GM12878 (cell line): ENCODE results near the gene C1QL1. TPM values are rescaled to one million over a fixed set of nuclear protein-coding genes. Genes with fewer than 3 reads are reported as not detected.

Experiments
- ATAC-seq: fragments of 200-7000 bp; cut with Tn5 transposase; 3 replicates; pipeline ENCODE4 v1.9.1; 2020; ENCODE audit warnings: mild to moderate bottlenecking, moderate library complexity
- BruUV-seq: library from RNA; stranded (reverse); fragments of 400-500 nt; replicated peaks from 2 replicates; lab custom pipeline; 2021; lab: Mats Ljungman, UMichigan
- CTCF ChIA-PET: fragments of 300-600 bp; sonication (Branson Sonifier 250); formaldehyde crosslinking; extraction: SDS; loops from one replicate; lab custom pipeline; 2021; ENCODE audit warnings: inconsistent platforms; lab: Yijun Ruan, JAX
- POLR2A ChIA-PET: fragments of 350-600 bp; formaldehyde crosslinking; extraction: SDS; loops from one replicate; lab custom pipeline; 2021; ENCODE audit warnings: inconsistent platforms; lab: Charles Lee
- RAD21 ChIA-PET: fragments of 300-600 bp; sonication (Branson Sonifier 250); formaldehyde crosslinking; loops from one replicate; lab custom pipeline; 2023; ENCODE audit warnings: antibody characterized with exemption; ENCODE audit not compliant: unreplicated experiment; lab: Charles Lee
- SMC1A ChIA-PET: fragments of 300-600 bp; sonication (Branson Sonifier 250); formaldehyde crosslinking; loops from one replicate; lab custom pipeline; 2023; ENCODE audit not compliant: unreplicated experiment, uncharacterized antibody; lab: Charles Lee
- DNase-seq: peaks from one replicate; pipeline ENCODE4 v3.0.0-alpha.2; 2011; ENCODE audit warnings: low read depth, low spot score
- FAIRE-seq: peaks from 3 replicates; lab custom pipeline; 2011; peaks lifted over from hg19 to GRCh38; lab: Jason Lieb, UNC
- H2AFZ ChIP-seq: 2 replicates; pipeline ENCODE4 v1.6.0; 2011; ENCODE audit warnings: low read depth, low read length, control low read depth; ENCODE audit not compliant: control insufficient read depth
- H3K27ac ChIP-seq: 2 replicates; pipeline ENCODE4 v1.5.1; 2011; ENCODE audit warnings: control low read depth; ENCODE audit not compliant: control insufficient read depth, insufficient read depth
- H3K27me3 ChIP-seq, 2 experiments: replicated peaks in 1 of 2; 2 replicates each; pipeline versions ENCODE4 v1.6.0 to v1.6.1; 2011; ENCODE audit warnings: low read length in 1 of 2; ENCODE audit not compliant: control insufficient read depth in 2 of 2, insufficient read depth in 2 of 2
- H3K36me3 ChIP-seq, 2 experiments: 2 replicates each; pipeline ENCODE4 v1.5.1; 2011; ENCODE audit warnings: low read length in 1 of 2; ENCODE audit not compliant: control insufficient read depth in 2 of 2, insufficient read depth in 2 of 2
- H3K4me1 ChIP-seq: 2 replicates; pipeline ENCODE4 v1.6.1; 2011; ENCODE audit warnings: mild to moderate bottlenecking, low read length, moderate library complexity, mixed read lengths; ENCODE audit not compliant: control insufficient read depth, insufficient read depth
- H3K4me2 ChIP-seq: 2 replicates; pipeline ENCODE4 v1.6.0; 2011; ENCODE audit warnings: control low read depth; ENCODE audit not compliant: control insufficient read depth, insufficient read depth
- H3K4me3 ChIP-seq: fragments of 200-600 bp; sonication (generic); 2 replicates; pipeline ENCODE4 v1.5.1; 2016
- H3K79me2 ChIP-seq: 2 replicates; pipeline ENCODE4 v1.6.0; 2011; ENCODE audit warnings: low read length; ENCODE audit not compliant: control insufficient read depth, insufficient read depth
- H3K9ac ChIP-seq: 2 replicates; pipeline ENCODE4 v1.8.0; 2011; ENCODE audit warnings: low read length, control low read depth, mixed read lengths; ENCODE audit not compliant: control insufficient read depth, insufficient read depth
- H3K9me3 ChIP-seq: replicated peaks from 3 replicates; pipeline ENCODE4 v1.5.1; 2011; ENCODE audit warnings: mild to moderate bottlenecking, low read length; ENCODE audit not compliant: control insufficient read depth, insufficient read depth
- H4K20me1 ChIP-seq: 2 replicates; pipeline ENCODE4 v1.6.0; 2011; ENCODE audit not compliant: control insufficient read depth, insufficient read depth
- BHLHE40 ChIP-seq, 2 experiments: fragments of 450-650 bp in 1 of 2; IDR thresholded peaks; 2 replicates each; pipeline ENCODE4 v1.6.1; 2011 to 2017; ENCODE audit warnings: low read depth in 2 of 2, borderline replicate concordance in 1 of 2, improper control_type of control experiment in 1 of 2, low read length in 1 of 2, mild to moderate bottlenecking in 1 of 2
- E2F8 ChIP-seq: fragments of 450-650 bp; IDR thresholded peaks from 2 replicates; pipeline ENCODE4 v1.6.1; 2018; ENCODE audit warnings: mild to moderate bottlenecking, low read depth, moderate library complexity; ENCODE audit not compliant: partially characterized antibody
- E4F1 ChIP-seq: fragments of 450-650 bp; IDR thresholded peaks from 2 replicates; pipeline ENCODE4 v1.6.1; 2018; ENCODE audit warnings: borderline replicate concordance, mild to moderate bottlenecking; ENCODE audit not compliant: partially characterized antibody
- EZH2 ChIP-seq: IDR thresholded peaks from 2 replicates; pipeline ENCODE4 v1.6.1; 2012; ENCODE audit warnings: low read depth, mild to moderate bottlenecking, control low read depth, inconsistent platforms, low read length, borderline replicate concordance; ENCODE audit not compliant: control insufficient read depth
- HDAC2 ChIP-seq: fragments of 200-600 bp; sonication (generic); IDR thresholded peaks from 2 replicates; pipeline ENCODE4 v1.6.1; 2017
- MTA2 ChIP-seq: fragments of 450-650 bp; IDR thresholded peaks from 2 replicates; pipeline ENCODE4 v1.6.1; 2016; ENCODE audit warnings: low read depth, mild to moderate bottlenecking, moderate library complexity
- MTA3 ChIP-seq: IDR thresholded peaks from 2 replicates; pipeline ENCODE4 v1.6.1; 2012; ENCODE audit warnings: low read length, inconsistent platforms, borderline replicate concordance
- RAD21 ChIP-seq: IDR thresholded peaks from 2 replicates; pipeline ENCODE4 v1.6.1; 2011; ENCODE audit warnings: mild to moderate bottlenecking, low read depth, low read length, moderate library complexity; ENCODE audit not compliant: insufficient read depth
- SMAD1 ChIP-seq: fragments of 450-650 bp; IDR thresholded peaks from 2 replicates; pipeline ENCODE4 v1.6.1; 2018; ENCODE audit warnings: mild to moderate bottlenecking, low read depth; ENCODE audit not compliant: partially characterized antibody
- STAT1 ChIP-seq: fragments of 450-650 bp; conservative IDR thresholded peaks from 2 replicates; pipeline ENCODE4 v1.6.1; 2014; ENCODE audit warnings: antibody characterized with exemption, mild to moderate bottlenecking
- YBX1 ChIP-seq: fragments of 450-650 bp; IDR thresholded peaks from 2 replicates; pipeline ENCODE4 v1.6.1; 2016; ENCODE audit warnings: antibody characterized with exemption
- YY1 ChIP-seq: IDR thresholded peaks from 2 replicates; pipeline ENCODE4 v1.6.1; 2011; ENCODE audit warnings: low read depth, mild to moderate bottlenecking, low read length
- ZBTB11 ChIP-seq: fragments of 450-650 bp; formaldehyde crosslinking; IDR thresholded peaks from 2 replicates; pipeline ENCODE4 v1.5.0; 2022; ENCODE audit warnings: mild to moderate bottlenecking, missing genetic modification characterization
- WGBS: methylation state at CpG from one replicate; pipeline ENCODE4 v1.1.6; 2016; ENCODE audit warnings: low lambda C conversion rate; ENCODE audit not compliant: insufficient replicate concordance, insufficient coverage; ENCODE audit errors: missing lambda C conversion rate; 5-methylcytosine and 5-hydroxymethylcytosine counted together
- in situ Hi-C: fragments of 300-500 bp; cut with MboI; formaldehyde crosslinking; loops from 9 replicates; pipeline ENCODE4 v1.14.3; 2018; ENCODE audit warnings: mixed read lengths
- intact Hi-C: fragments of 100-400 bp; cut with micrococcal nuclease; formaldehyde crosslinking; loops from one replicate; pipeline ENCODE4 v1.14.2; 2022; ENCODE audit not compliant: unreplicated experiment
- polyA plus RNA-seq, 11 experiments: library from polyadenylated mRNA; depleted of rRNA in 4 of 11; unstranded in 6 of 11; stranded (reverse) in 5 of 11; fragments of >200 nt; fragmentation: Nextera tagmentation in 4 of 11; fragmentation: Illumina TruSeq in 1 of 11; extraction: Ambion mirVana in 4 of 11; extraction: Trizol in 1 of 11; gene quantifications; 1 replicate in 1 of 11; 2 replicates in 10 of 11; pipeline versions ENCODE4 v1.2.1 to v1.2.3, GENCODE V29; 2011 to 2016; ENCODE audit warnings: inconsistent platforms in 2 of 11, missing spikeins in 2 of 11, low read depth in 1 of 11
- total RNA-seq, 4 experiments: library from RNA; depleted of rRNA in 3 of 4; stranded (reverse); fragments of >200 nt in 3 of 4; fragmentation: Illumina TruSeq in 1 of 4; extraction: Trizol in 1 of 4; gene quantifications; 2 replicates each; pipeline versions ENCODE4 v1.2.1 to v1.2.3, GENCODE V29; 2013 to 2021

Gene C1QL1
- total and polyA plus RNA-seq, 10 of the 15 experiments (the other 5 are each of a cell fraction or from before 2014, with no cell fraction given): not detected

- TF ChIP-seq E4F1: no peak
- no peak for TF ChIP-seq MTA2
- TF ChIP-seq, all 136 proteins: peak for 0
These were observed 11.4 kb upstream of the C1QL1 start (continued) for GRCh38 chr17:44979426-44979995.

- H3K27ac ChIP-seq: no peak overlapping the region
- BruUV-seq: no TSS peak
- ChIA-PET SMC1A (no interaction called here), RAD21 (interaction anchor here (1.4 kb wide), 1 partner anchor 12 kb away, joined by 3 read pairs; no protein-coding TSS in a partner anchor), POLR2A (no interaction called here), CTCF (interaction anchor here (0.8 kb wide), 1 partner anchor 44 kb away, joined by 3 read pairs; no protein-coding TSS in a partner anchor)
- H3K4me1 ChIP-seq: no peaks in the 10 kb centered on the region; the same call in 1 of the 2 replicates
- H3K36me3 ChIP-seq: no peaks in the 10 kb centered on the region
- H3K27me3 ChIP-seq: peaks cover 5% of the 10 kb centered on the region in 2 experiments; a peak in 3 of 4 replicates
- FAIRE-seq: no peak
- no peak for ATAC-seq
- intact Hi-C loops (no loop called here), in situ Hi-C loops (no loop called here)
- no peaks in the 10 kb centered on the region for H4K20me1 ChIP-seq
- no peaks in the 10 kb centered on the region for H3K9me3 ChIP-seq
- H3K4me2 ChIP-seq: no peak overlapping the region
- no peak overlapping the region for H3K9ac ChIP-seq
- H2AFZ ChIP-seq: no peak overlapping the region
- 19% methylated on average over 5 of the region's 5 CpGs for WGBS
- DNase-seq: no peak
- H3K4me3 ChIP-seq: no peak overlapping the region
- no peaks in the 10 kb centered on the region for H3K79me2 ChIP-seq
- TF ChIP-seq RAD21 (no peak), HDAC2 (no peak), STAT1 (no peak), SMAD1 (no peak), EZH2 (no peak), BHLHE40 (IDR thresholded peaks at IDR 0.05; ENCODE audit: borderline replicate concordance in 1 of 2, low read depth in 2 of 2, low read length in 1 of 2) (no peak), MTA3 (no peak), ZBTB11 (CRISPR knock-in tag) (no peak), YY1 (no peak), YBX1 (no peak), E2F8 (no peak)
These were observed 10.7 kb upstream of the C1QL1 start for GRCh38 chr17:44978807-44979206.
